ENCODE data around the gene CST7. TPM values are rescaled to one million over a fixed set of nuclear protein-coding genes. Genes with fewer than 3 reads are reported as not detected.
"Not testable (repeated sequence)": the region's sequence is repeated elsewhere in the genome, so short reads cannot be mapped to it uniquely, and the experiment has no call there.

The CST7 gene
- total RNA-seq, 1 donor from 2014 or later: not detected

DNA sequence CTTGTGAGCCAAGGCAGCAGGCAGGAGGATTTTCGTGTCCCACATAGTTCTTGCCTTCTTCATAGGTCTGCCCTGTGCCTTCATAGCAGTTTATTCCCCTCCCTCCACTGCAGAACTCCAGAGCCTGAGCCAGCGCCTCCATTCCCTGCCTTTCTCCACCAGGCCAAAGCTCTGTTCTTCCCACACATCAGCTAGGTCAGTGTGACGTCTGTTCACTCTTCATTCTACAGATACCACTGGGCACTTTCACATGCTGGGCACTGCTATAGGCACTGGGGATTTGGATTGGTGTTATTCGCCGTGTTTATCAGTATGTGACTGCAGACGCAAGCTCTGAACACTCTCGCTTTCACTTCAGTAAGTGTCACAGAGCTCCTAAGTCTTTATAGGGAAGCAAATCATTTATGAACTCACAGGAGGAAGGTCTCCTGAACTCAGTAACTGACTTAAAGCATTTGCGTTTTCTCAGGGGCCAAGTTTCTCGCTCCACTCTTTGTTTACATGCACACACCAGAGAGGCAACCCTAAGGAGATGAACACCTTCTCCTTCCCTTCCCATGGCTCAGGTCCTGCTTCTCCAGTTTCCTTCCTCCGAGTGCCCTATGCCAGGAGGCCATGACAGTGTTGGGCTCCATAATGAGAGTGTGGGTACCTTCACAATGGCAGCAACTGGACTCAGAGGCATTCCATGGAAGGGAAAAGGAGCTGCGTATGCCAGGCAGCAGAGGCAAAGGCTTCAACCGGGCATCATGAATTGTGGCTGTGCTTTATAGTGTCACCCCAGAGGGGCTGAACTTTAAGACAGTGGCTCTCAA lies 49.8 kb downstream of the CST7 start:
- H3K4me3 ChIP-seq (ENCODE audit: low read depth, low read length): no peak overlapping the region
- TF ChIP-seq, protein P1, sequence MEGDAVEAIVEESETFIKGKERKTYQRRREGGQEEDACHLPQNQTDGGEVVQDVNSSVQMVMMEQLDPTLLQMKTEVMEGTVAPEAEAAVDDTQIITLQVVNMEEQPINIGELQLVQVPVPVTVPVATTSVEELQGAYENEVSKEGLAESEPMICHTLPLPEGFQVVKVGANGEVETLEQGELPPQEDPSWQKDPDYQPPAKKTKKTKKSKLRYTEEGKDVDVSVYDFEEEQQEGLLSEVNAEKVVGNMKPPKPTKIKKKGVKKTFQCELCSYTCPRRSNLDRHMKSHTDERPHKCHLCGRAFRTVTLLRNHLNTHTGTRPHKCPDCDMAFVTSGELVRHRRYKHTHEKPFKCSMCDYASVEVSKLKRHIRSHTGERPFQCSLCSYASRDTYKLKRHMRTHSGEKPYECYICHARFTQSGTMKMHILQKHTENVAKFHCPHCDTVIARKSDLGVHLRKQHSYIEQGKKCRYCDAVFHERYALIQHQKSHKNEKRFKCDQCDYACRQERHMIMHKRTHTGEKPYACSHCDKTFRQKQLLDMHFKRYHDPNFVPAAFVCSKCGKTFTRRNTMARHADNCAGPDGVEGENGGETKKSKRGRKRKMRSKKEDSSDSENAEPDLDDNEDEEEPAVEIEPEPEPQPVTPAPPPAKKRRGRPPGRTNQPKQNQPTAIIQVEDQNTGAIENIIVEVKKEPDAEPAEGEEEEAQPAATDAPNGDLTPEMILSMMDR (IDR thresholded peaks at IDR 0.05; ENCODE audit: insufficient read depth, low read length, poor library complexity, severe bottlenecking): no peak
- H3K27me3 ChIP-seq (ENCODE audit: control insufficient read depth, insufficient read depth, low read length): peaks cover 12% of the 10 kb centered on the region
- no peak for DNase-seq (ENCODE audit: low read depth)
- no peaks in the 10 kb centered on the region for H3K36me3 ChIP-seq (ENCODE audit: control insufficient read depth, insufficient read depth, low read length)

DNA sequence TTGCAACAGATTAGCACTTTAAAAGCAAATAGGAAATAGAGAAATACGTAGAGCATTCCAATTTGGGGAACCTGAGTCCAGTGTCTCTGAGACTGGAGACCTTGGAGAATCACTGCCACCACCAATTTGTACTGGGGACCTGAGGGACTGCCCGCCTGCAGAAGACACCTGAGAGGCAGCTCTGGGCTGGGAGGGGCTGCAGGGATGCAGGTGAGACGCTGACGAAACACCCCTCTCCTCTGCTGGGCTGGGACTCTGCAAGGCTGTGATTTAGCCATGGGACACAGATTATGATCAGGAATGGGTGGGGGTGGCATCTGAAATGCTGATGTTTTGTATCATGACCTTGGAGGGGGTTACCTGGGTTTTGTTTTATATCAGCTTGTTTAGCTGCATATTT lies 50.5 kb downstream of the CST7 start:
- TF ChIP-seq, protein P1 (IDR thresholded peaks at IDR 0.05; ENCODE audit: insufficient read depth, low read length, poor library complexity, severe bottlenecking): no peak
- H3K27me3 ChIP-seq (ENCODE audit: control insufficient read depth, insufficient read depth, low read length): peaks cover 12% of the 10 kb centered on the region
- no peak overlapping the region for H3K4me3 ChIP-seq (ENCODE audit: low read depth, low read length)
- no peaks in the 10 kb centered on the region for H3K36me3 ChIP-seq (ENCODE audit: control insufficient read depth, insufficient read depth, low read length)
- DNase-seq (ENCODE audit: low read depth): no peak

DNA sequence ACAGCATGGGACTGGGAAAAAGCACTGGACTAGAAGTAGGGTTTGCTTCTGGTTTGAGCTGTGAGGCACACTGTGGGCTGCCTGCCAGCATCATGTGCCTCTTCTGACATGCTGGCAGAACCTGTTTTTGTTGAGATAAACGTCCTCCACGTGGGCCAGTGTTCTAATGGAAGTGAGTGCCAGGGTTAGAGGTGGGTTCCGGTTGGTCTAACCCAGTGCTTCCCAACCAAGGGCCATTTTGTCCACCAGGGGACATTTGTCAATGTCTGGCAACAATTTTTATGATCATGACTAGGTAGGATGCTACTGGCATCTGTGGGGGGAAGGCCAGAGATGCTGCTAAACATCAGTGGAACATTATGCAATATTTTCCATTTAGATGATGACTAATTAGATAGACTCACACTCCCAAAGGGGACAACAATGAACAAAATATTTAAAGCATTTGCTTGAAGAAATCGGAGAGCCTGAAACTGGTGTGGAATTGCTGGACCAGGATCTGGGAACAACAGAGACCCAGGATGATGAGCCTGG lies 51.3 kb downstream of the CST7 start:
- Histone ChIP-seq H3K27me3 (ENCODE audit: control insufficient read depth, insufficient read depth, low read length) (peaks cover 12% of the 10 kb centered on the region), H3K4me3 (ENCODE audit: low read depth, low read length) (no peak overlapping the region), H3K36me3 (ENCODE audit: control insufficient read depth, insufficient read depth, low read length) (no peaks in the 10 kb centered on the region)
- peak; percentile 29 for DNase-seq (ENCODE audit: low read depth)
- TF ChIP-seq, protein P1 (IDR thresholded peaks at IDR 0.05; ENCODE audit: insufficient read depth, low read length, poor library complexity, severe bottlenecking): no peak

DNA sequence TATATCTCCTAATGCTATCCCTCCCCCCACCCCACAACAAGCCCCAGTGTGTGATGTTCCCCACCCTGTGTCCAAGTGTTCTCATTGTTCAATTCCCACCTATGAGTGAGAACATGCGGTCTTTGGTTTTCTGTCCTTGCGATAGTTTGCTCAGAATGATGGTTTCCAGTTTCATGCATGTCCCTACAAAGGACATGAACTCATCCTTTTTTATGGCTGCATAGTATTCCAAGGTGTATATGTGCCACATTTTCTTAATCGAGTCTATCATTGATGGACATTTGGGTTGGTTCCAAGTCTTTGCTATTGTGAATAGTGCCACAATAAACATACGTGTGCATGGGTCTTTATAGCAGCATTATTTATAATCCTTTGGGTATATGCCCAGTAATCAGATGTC lies 52.3 kb downstream of the CST7 start:
- peaks cover 12% of the 10 kb centered on the region for H3K27me3 ChIP-seq (ENCODE audit: control insufficient read depth, insufficient read depth, low read length)
- H3K4me3 ChIP-seq (ENCODE audit: low read depth, low read length); DNase-seq (ENCODE audit: low read depth); H3K36me3 ChIP-seq (ENCODE audit: control insufficient read depth, insufficient read depth, low read length): not testable (repeated sequence)

DNA sequence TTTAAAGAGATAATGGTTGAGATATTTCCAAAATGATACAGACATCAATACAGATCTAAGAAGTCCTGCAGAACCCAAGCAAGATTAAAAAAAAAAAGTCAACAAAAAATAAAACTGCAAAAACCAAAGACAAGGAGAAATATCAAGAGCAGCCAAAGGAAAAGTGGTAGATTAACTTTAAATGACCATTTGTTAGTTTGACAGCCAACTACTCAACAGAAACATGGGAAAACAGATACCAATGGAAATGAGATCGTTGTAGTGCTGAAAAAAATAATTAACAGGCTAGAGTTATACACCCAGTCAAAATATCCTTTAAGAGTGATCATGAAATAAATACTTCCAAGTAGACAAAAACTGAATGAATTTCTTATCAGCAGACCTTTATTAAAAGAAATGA lies 53.9 kb downstream of the CST7 start:
- Histone ChIP-seq H3K4me3 (ENCODE audit: low read depth, low read length) (no peak overlapping the region), H3K27me3 (ENCODE audit: control insufficient read depth, insufficient read depth, low read length) (peaks cover 8% of the 10 kb centered on the region), H3K36me3 (ENCODE audit: control insufficient read depth, insufficient read depth, low read length) (no peaks in the 10 kb centered on the region)
- TF ChIP-seq, protein P1 (IDR thresholded peaks at IDR 0.05; ENCODE audit: insufficient read depth, low read length, poor library complexity, severe bottlenecking): no peak
- no peak for DNase-seq (ENCODE audit: low read depth)

DNA sequence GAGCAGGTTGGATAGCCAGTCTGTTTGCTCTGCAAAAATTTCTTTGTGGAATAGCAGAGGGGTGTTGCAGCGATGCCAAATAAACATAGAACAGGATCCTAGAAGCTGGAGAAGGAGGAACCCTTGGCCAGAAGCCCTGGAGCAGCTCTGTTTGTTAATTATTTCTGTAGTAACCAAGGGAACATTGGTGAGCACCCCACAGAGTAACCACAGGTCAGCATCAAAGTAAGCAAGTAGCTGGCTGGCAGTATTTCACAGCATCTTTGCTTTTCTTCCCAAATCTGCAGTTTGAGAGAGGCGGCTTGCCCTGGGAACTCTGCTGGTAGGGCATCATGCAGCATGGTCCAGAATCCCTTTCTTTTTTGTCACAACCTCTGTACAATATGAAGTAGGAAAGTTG lies 56.2 kb downstream of the CST7 start:
- H3K36me3 ChIP-seq (ENCODE audit: control insufficient read depth, insufficient read depth, low read length): no peaks in the 10 kb centered on the region
- H3K27me3 ChIP-seq (ENCODE audit: control insufficient read depth, insufficient read depth, low read length): no peaks in the 10 kb centered on the region
- TF ChIP-seq, protein P1 (IDR thresholded peaks at IDR 0.05; ENCODE audit: insufficient read depth, low read length, poor library complexity, severe bottlenecking): no peak
- no peak overlapping the region for H3K4me3 ChIP-seq (ENCODE audit: low read depth, low read length)
- no peak for DNase-seq (ENCODE audit: low read depth)

Measured in kidney epithelial cell (primary cell).